GM18870 (cell line): ENCODE measurements around the gene SLC8B1.

Experiments
- ATAC-seq: cut with Tn5 transposase; IDR thresholded peaks from one replicate; pipeline ENCODE4 v1.9.1; 2021; ENCODE audit warnings: moderate library complexity; ENCODE audit not compliant: unreplicated experiment

SLC8B1 gene

GRCh38 chr12:113248842-113249435 lies 86.0 kb downstream of the SLC8B1 start:
- no peak for ATAC-seq
